Stimulated activated naive B cell treated with anti-CD40 and anti-IgM and Interleukin-4, amounts not matched to agents 10 μg/mL and 1 μg/mL and 100 μg/mL, for 72 hours (primary cell): ENCODE measurements around the gene HSD17B12.
"Not testable (repeated sequence)": the region's sequence is repeated elsewhere in the genome, so short reads cannot be mapped to it uniquely, and the experiment has no call there.

Source experiments
- ATAC-seq, 2 donors: fragments of 150-1000 bp; cut with Tn5 transposase; replicated peaks; 2 replicates each; pipeline ENCODE4 v1.10.0; 2021; ENCODE audit warnings: moderate library complexity in 1 of 2
- DNase-seq: peaks from one replicate; pipeline ENCODE4 v3.0.0; 2021
- H3K27ac Mint-ChIP-seq: one replicate; pipeline ENCODE4 v1.8.0; 2022; ENCODE audit warnings: mild to moderate bottlenecking, mixed read lengths
- H3K27me3 Mint-ChIP-seq, 2 donors: one replicate each; pipeline ENCODE4 v1.8.0; 2022; ENCODE audit warnings: mixed read lengths in 2 of 2
- H3K36me3 Mint-ChIP-seq, 2 donors: one replicate each; pipeline ENCODE4 v1.8.0; 2022; ENCODE audit warnings: mixed read lengths in 2 of 2, mild to moderate bottlenecking in 1 of 2
- H3K4me1 Mint-ChIP-seq, 2 donors: one replicate each; pipeline ENCODE4 v1.8.0; 2022; ENCODE audit warnings: mixed read lengths in 2 of 2, mild to moderate bottlenecking in 1 of 2
- H3K4me3 Mint-ChIP-seq, 2 donors: one replicate each; pipeline ENCODE4 v1.8.0; 2022; ENCODE audit warnings: mild to moderate bottlenecking in 2 of 2, mixed read lengths in 2 of 2, moderate library complexity in 1 of 2
- H3K9me3 Mint-ChIP-seq, 2 donors: one replicate each; pipeline ENCODE4 v1.8.0; 2022; ENCODE audit warnings: mixed read lengths in 2 of 2, mild to moderate bottlenecking in 1 of 2

Gene HSD17B12

GRCh38 chr11:43671284-43671683 lies 9.3 kb upstream of the HSD17B12 start:
- H3K27ac Mint-ChIP-seq, DNase-seq, H3K4me3 Mint-ChIP-seq, H3K4me1 Mint-ChIP-seq, H3K36me3 Mint-ChIP-seq, H3K9me3 Mint-ChIP-seq, ATAC-seq: not testable (repeated sequence)
- H3K27me3 Mint-ChIP-seq: peaks cover 15 to 21% of the 10 kb centered on the region in 2 donors

GRCh38 chr11:43674560-43674959 lies 6.0 kb upstream of the HSD17B12 start:
- Mint-ChIP-seq H3K4me3 (no peak overlapping the region), H3K4me1 (no peaks in the 10 kb centered on the region), H3K27me3 (peaks cover 2 to 13% of the 10 kb centered on the region in 2 donors), H3K36me3 (peaks cover 0 to 3% of the 10 kb centered on the region in 2 donors), H3K9me3 (peaks cover 1 to 3% of the 10 kb centered on the region in 2 donors), H3K27ac (no peak overlapping the region)
- DNase-seq (no peak), ATAC-seq (no peak)

- no peak overlapping the region for H3K4me3 Mint-ChIP-seq
- peaks cover 7 to 8% of the 10 kb centered on the region in 2 donors for H3K36me3 Mint-ChIP-seq
- no peak overlapping the region for H3K27ac Mint-ChIP-seq
- no peak for ATAC-seq
- peaks cover 5 to 8% of the 10 kb centered on the region in 2 donors for H3K4me1 Mint-ChIP-seq
- H3K27me3 Mint-ChIP-seq: peaks cover 0 to 8% of the 10 kb centered on the region in 2 donors
- DNase-seq: no peak
- H3K9me3 Mint-ChIP-seq: peaks cover 3 to 7% of the 10 kb centered on the region in 2 donors
Measured at GRCh38 chr11:43676933-43677332, 3.6 kb upstream of the HSD17B12 start.

- peaks cover 3 to 7% of the 10 kb centered on the region in 2 donors for H3K9me3 Mint-ChIP-seq
- H3K27me3 Mint-ChIP-seq: no peaks in the 10 kb centered on the region
- DNase-seq (no peak), ATAC-seq (no peak)
- H3K27ac Mint-ChIP-seq: peak overlapping the region; percentile 99
- H3K36me3 Mint-ChIP-seq: peaks cover 37% of the 10 kb centered on the region in 2 donors
- peaks cover 15 to 30% of the 10 kb centered on the region in 2 donors for H3K4me1 Mint-ChIP-seq
- peak overlapping the region; percentile 95 to 98 for H3K4me3 Mint-ChIP-seq
Measured at GRCh38 chr11:43681401-43681942, 934 bp downstream of the HSD17B12 start.

GRCh38 chr11:43682081-43682480 lies 1.5 kb downstream of the HSD17B12 start:
- not testable (repeated sequence) for H3K27me3 Mint-ChIP-seq, H3K9me3 Mint-ChIP-seq, ATAC-seq
- peaks cover 37 to 40% of the 10 kb centered on the region in 2 donors for H3K36me3 Mint-ChIP-seq
- DNase-seq: peak; percentile 11
- peaks cover 16 to 33% of the 10 kb centered on the region in 2 donors for H3K4me1 Mint-ChIP-seq
- peak overlapping the region; percentile 99 for H3K27ac Mint-ChIP-seq
- peak overlapping the region; percentile 95 to 98 for H3K4me3 Mint-ChIP-seq

GRCh38 chr11:43685440-43685839 lies 4.9 kb downstream of the HSD17B12 start:
- peaks cover 40 to 47% of the 10 kb centered on the region in 2 donors for H3K36me3 Mint-ChIP-seq
- H3K27ac Mint-ChIP-seq: no peak overlapping the region
- peaks cover 1 to 4% of the 10 kb centered on the region in 2 donors for H3K9me3 Mint-ChIP-seq
- DNase-seq (no peak), ATAC-seq (no peak)
- H3K4me3 Mint-ChIP-seq: no peak overlapping the region
- no peaks in the 10 kb centered on the region for H3K27me3 Mint-ChIP-seq
- peaks cover 22 to 44% of the 10 kb centered on the region in 2 donors for H3K4me1 Mint-ChIP-seq

GRCh38 chr11:43686207-43686606 lies 5.7 kb downstream of the HSD17B12 start:
- peaks cover 43 to 53% of the 10 kb centered on the region in 2 donors for H3K36me3 Mint-ChIP-seq
- no peaks in the 10 kb centered on the region for H3K27me3 Mint-ChIP-seq
- ATAC-seq (no peak), DNase-seq (no peak)
- no peak overlapping the region for H3K4me3 Mint-ChIP-seq
- peaks cover 24 to 46% of the 10 kb centered on the region in 2 donors for H3K4me1 Mint-ChIP-seq
- H3K9me3 Mint-ChIP-seq: peaks cover 1 to 4% of the 10 kb centered on the region in 2 donors
- H3K27ac Mint-ChIP-seq: no peak overlapping the region

GRCh38 chr11:43687120-43687791 lies 6.7 kb downstream of the HSD17B12 start:
- no peaks in the 10 kb centered on the region for H3K27me3 Mint-ChIP-seq
- DNase-seq: no peak
- H3K36me3 Mint-ChIP-seq: peaks cover 49 to 56% of the 10 kb centered on the region in 2 donors
- H3K4me1 Mint-ChIP-seq: peaks cover 25 to 46% of the 10 kb centered on the region in 2 donors
- ATAC-seq: no peak
- H3K4me3 Mint-ChIP-seq: no peak overlapping the region
- no peak overlapping the region for H3K27ac Mint-ChIP-seq
- peaks cover 1 to 4% of the 10 kb centered on the region in 2 donors for H3K9me3 Mint-ChIP-seq

GRCh38 chr11:43688394-43688793 lies 7.9 kb downstream of the HSD17B12 start:
- no peak for DNase-seq
- no peak for ATAC-seq
- Mint-ChIP-seq H3K36me3 (peaks cover 47 to 55% of the 10 kb centered on the region in 2 donors), H3K4me3 (no peak overlapping the region), H3K4me1 (peaks cover 30 to 48% of the 10 kb centered on the region in 2 donors), H3K27me3 (no peaks in the 10 kb centered on the region), H3K9me3 (peaks cover 1 to 4% of the 10 kb centered on the region in 2 donors), H3K27ac (no peak overlapping the region)

- no peak overlapping the region for H3K27ac Mint-ChIP-seq
- H3K27me3 Mint-ChIP-seq: no peaks in the 10 kb centered on the region
- H3K4me1 Mint-ChIP-seq: peaks cover 33 to 52% of the 10 kb centered on the region in 2 donors
- no peak for DNase-seq
- no peak for ATAC-seq
- H3K4me3 Mint-ChIP-seq: no peak overlapping the region
- peaks cover 1 to 4% of the 10 kb centered on the region in 2 donors for H3K9me3 Mint-ChIP-seq
- peaks cover 47 to 53% of the 10 kb centered on the region in 2 donors for H3K36me3 Mint-ChIP-seq
Measured at GRCh38 chr11:43689167-43689566, 8.6 kb downstream of the HSD17B12 start.

- no peaks in the 10 kb centered on the region for H3K27me3 Mint-ChIP-seq
- H3K36me3 Mint-ChIP-seq: peaks cover 38 to 47% of the 10 kb centered on the region in 2 donors
- ATAC-seq (no peak), DNase-seq (no peak)
- H3K4me1 Mint-ChIP-seq: peaks cover 33 to 58% of the 10 kb centered on the region in 2 donors
- no peak overlapping the region for H3K4me3 Mint-ChIP-seq
- peak overlapping the region; percentile 48 for H3K27ac Mint-ChIP-seq
- H3K9me3 Mint-ChIP-seq: peaks cover 1 to 4% of the 10 kb centered on the region in 2 donors
Measured at GRCh38 chr11:43690929-43691725, 10.6 kb downstream of the HSD17B12 start.

GRCh38 chr11:43691806-43692205 lies 11.3 kb downstream of the HSD17B12 start:
- Mint-ChIP-seq H3K27me3 (no peaks in the 10 kb centered on the region), H3K27ac (no peak overlapping the region), H3K9me3 (peaks cover 1 to 4% of the 10 kb centered on the region in 2 donors), H3K4me1 (peaks cover 36 to 59% of the 10 kb centered on the region in 2 donors), H3K36me3 (peaks cover 37 to 46% of the 10 kb centered on the region in 2 donors), H3K4me3 (no peak overlapping the region)
- no peak for DNase-seq
- no peak for ATAC-seq

GRCh38 chr11:43693069-43693468 lies 12.5 kb downstream of the HSD17B12 start:
- peaks cover 38 to 64% of the 10 kb centered on the region in 2 donors for H3K4me1 Mint-ChIP-seq
- no peak overlapping the region for H3K27ac Mint-ChIP-seq
- DNase-seq: no peak
- no peak overlapping the region for H3K4me3 Mint-ChIP-seq
- H3K36me3 Mint-ChIP-seq: peaks cover 33 to 50% of the 10 kb centered on the region in 2 donors
- peaks cover 1 to 4% of the 10 kb centered on the region in 2 donors for H3K9me3 Mint-ChIP-seq
- ATAC-seq: no peak
- no peaks in the 10 kb centered on the region for H3K27me3 Mint-ChIP-seq

- DNase-seq (no peak), ATAC-seq (no peak)
- Mint-ChIP-seq H3K27me3 (no peaks in the 10 kb centered on the region), H3K4me1 (peaks cover 38 to 64% of the 10 kb centered on the region in 2 donors), H3K36me3 (peaks cover 33 to 50% of the 10 kb centered on the region in 2 donors), H3K9me3 (peaks cover 1 to 4% of the 10 kb centered on the region in 2 donors), H3K27ac (no peak overlapping the region), H3K4me3 (no peak overlapping the region)
Measured at GRCh38 chr11:43693731-43694130, 13.2 kb downstream of the HSD17B12 start.
